KG1 (cell line): Measurements from ENCODE around the gene SCUBE2.
"Not testable (repeated sequence)": the region's sequence is repeated elsewhere in the genome, so short reads cannot be mapped to it uniquely, and the experiment has no call there.

ENCODE experiments used
- DNase-seq: peaks from one replicate; lab custom pipeline; 2025; lab: John Stamatoyannopoulos, UW

SCUBE2 gene

DNA sequence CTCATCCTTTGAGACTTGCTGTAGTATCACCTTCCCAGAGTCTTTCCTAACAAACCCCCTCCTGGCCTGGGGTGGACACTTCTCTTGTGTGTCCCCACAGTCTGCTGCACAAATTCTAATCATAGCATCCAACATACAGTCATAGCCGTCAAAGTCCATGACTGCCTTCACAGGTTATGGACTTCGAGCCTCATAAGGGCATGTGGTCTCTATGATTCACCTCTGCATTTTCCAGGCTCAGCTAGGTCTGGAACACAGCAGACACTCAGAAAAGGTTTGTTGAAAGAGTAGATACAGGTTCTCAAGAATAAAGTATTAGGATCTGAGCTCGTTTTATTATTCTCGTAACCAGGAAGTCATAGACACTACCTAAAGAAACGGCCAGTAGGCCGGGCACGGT is 13.2 kb upstream of the SCUBE2 start:
- no peak for DNase-seq

DNA sequence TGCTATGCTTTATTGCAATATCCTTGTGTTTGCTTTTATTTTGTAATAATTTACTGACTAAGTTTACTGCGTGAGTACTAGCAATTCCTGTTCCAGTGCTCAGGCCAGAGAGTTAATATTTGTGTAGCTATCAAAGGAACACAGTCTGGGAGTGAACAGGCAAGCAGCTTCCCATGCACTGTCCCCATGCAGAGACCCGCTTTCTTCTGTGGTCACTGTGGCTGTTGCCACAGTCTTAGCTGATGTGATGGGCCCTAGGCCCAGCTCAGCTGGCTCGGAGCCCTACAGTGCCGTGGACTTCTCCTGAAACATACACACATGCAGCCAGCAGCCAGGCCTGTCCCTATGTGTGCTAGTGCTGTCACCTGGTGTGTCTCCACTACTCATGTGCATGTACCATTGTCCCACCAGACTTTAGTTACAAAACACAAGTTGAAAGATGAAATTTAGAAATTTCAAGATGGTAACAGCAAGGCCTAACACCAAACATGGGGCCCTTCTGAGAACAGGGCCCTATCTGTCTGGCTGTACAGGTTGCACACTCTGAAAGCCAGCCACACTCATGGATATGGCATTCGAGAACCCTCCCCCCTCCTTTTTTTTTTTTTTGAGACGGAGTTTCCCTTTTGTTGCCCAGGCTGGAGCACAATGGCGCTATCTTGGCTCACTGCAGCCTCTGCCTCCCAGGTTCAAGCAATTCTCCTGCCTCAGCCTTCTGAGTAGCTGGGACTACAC is 12.3 kb upstream of the SCUBE2 start:
- no peak for DNase-seq

DNA sequence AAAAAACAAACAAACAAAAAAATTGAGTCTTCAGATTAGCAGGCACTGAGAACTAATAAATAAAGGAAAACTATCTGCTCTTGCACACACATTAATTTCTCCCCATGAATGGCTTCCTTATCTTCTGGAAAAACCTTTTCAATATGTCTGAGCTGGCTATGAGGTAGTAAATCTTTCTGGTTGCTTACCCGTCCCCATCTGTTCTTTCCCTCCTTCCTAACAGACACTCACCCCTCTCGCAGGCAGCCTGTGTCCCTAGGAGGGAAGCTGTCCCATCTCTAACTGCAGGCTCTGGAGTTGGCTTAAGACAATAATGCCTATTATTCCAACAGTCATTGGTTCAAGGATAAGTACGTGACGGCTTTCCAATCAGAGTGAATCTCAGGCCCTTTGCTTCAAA is 8.2 kb upstream of the SCUBE2 start:
- no peak for DNase-seq

DNA sequence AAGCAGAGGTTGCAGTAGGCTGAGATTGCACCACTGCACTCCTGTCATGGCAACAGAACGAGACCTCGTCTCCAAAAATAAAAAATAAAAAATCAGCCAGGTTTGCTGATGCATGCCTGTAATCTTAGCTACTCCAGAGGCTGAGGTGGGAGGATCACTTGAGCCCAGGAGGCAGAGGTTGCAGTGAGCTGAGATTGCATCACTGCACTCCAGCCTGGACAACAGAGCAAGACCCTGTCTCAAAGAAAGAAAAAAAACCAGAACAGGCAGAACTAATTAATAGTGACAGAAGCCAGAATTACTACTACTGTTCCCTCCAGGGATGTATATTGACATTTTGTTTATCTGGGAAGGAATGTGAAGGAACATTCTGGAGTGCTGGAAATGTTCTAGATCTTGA is 7.1 kb upstream of the SCUBE2 start:
- DNase-seq = not testable (repeated sequence)

DNA sequence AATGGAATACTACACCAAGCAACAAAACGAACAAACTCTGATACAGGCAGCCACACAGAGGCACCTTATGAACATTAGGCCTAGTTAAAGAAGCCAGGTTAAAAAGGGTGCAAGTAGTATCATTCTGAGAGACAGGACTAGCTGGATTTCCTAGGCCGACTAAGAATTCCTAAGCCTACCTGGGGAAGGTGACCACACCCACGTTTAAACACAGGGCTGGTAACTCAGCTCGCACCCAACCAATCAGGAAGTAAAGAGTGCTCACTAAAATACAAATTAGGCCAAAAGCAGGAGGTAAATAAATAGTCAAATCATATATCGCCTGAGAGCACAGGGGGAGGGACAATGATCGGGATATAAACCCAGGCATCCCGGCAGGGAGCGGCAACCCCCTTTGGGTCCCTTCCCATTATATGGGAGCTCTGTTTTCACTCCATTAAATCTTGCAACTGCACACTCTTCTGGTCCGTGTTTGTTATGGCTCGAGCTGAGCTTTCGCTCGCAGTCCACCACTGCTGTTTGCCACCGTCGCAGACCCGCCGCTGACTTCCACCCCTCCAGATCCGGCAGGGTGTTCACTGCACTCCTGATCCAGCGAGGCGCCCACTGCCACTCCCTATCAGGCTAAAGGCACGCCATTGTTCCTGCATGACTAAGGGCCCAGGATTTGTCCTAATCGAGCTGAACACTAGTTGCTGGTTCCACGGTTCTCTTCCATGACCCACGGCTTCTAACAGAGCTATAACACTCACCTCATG is 6.0 kb upstream of the SCUBE2 start:
- DNase-seq = not testable (repeated sequence)

DNA sequence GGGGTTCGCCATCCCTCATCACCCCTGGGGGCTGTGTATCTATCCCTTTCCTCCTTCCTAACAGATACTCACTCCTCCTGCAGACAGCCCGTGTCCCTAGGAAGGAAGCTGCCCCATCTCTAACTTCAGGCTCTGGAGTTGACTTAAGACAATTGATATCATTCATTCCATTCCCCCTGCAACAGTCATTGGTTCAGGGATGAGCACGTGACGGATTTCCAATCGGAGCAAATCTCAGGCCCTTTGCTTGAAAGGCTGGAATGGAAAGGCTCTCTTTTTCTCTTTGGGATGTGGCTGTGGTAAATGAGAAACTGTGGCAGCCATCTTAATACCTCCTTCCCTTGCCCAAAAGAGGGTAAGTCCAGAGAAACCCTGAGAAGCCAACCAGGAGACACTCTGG is 5.0 kb upstream of the SCUBE2 start:
- no peak for DNase-seq

DNA sequence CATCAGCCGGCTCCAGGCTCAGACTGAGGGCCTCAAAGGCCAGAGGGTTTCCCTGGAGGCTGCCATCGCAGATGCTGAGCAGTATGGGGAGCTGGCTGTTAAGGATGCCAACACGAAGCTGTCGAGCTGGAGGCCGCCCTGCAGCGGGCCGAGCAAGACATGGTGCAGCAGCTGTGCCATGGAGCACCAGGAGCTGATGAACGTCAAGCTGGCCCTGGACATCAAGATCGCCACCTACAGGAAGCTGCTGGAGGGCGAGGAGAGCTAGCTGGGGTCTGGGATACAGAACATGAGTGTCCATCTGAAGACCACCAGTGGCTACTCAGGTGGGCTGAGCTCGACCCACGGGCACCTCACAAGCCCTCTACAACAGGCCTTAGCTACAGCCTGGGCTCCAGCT is 4.0 kb upstream of the SCUBE2 start:
- no peak for DNase-seq

DNA sequence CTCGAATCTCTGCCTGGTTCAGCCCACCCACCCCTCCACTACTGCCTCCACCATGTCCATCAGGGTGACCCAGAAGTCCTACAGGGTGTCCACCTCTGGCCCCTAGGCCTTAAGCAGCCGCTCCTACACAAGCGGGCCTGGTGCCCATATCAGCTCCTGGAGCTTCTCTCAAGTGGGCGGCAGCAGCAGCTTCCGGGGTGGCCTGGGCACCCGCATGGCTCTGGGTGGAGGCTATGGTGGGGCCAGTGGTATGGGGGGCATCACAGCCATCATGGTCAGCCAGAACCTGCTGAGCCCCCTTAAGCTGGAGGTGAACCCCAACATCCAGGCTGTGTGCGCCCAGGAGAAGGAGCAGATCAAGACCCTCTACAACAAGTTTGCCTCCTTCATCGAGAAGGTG is 3.0 kb upstream of the SCUBE2 start:
- DNase-seq = no peak

DNA sequence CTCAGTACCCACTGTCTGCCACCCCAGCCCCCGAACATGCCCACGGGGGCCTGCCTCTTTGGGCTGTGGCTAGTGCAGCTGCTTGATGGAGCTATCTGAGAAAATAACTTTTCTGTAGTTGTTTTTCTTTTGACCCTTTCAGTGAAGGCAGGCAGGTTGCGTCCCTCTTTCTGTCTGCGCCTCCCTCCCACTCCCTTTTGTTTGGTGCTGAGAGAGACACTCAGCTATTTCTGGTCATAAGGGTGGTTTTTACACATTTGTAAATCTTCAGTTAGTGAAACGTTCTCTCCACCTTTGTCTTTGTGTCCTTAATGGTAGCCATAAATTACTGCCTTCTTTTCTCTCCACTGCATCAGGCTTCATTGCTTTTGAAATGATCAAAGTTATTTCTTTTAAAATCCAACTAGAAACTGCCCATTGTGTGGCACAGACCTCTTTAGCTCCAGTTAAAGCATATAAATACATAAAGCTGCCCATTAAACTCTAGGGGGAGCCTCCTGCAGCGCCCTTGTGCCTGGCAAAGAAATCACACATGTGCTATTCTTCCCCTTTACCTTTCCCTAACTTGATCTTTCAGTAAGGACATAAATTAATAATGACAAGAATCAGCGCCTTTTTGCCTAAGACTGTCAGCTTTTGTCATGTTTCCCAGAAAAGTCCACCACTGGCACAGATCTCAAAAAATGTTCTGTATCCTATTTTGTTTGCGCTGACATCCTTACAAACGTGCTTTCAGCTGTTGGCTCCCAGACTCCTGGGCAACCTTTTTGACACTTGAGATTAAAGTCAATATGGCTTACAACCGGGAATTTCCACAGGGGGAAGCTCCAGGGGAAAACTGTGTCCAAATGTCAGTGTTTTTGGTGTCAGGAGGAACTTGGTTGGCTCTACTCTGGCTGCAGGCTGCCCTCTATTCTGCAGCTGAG is 1.7 kb upstream of the SCUBE2 start:
- DNase-seq = no peak

DNA sequence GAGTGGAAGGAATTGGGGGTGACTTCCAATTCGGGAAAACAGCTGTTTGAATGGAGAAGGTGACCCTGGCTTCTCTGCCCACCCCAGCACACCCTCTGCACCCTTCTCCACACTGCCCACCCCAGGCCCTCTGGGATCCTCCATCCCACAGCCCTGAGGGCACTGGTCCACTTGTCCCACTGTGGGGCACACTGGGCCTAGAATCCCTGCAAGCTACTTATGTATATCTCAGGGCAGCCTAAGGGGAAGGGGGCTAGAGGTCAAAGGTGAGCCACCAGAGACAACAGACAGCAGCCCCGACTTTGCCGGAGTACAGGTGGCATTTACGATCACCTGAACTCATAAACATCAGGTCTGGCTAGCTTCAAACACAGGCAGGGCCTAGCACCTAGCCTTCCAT is 673 bp upstream of the SCUBE2 start:
- DNase-seq = no peak

DNA sequence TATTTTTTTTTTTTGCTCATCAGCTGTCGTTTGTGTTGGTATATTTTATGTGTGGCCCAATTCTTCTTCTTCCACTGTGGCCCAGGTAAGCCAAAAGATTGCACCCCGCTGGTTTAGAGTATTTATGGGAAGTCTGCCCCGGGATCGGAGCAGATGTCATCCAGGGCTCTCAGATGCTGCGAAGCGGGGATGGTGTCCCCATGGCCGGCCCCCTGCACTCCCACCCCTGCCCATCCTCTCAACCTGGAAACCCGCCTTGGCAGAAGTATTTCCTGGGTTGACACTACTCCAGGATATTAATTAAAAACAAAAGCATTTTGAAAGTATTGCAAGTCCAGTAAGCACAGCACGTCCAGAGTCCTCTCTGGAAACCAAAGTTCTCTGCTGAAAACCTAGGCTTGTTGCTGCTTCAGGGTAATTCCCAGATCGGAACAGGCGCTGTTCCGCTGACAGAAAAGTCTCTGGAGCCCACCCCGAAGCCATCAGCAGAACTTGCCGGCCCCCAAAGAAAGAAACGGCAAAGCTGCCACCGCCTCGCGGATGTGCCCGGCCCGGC is 833 bp downstream of the SCUBE2 start:
- DNase-seq = no peak

DNA sequence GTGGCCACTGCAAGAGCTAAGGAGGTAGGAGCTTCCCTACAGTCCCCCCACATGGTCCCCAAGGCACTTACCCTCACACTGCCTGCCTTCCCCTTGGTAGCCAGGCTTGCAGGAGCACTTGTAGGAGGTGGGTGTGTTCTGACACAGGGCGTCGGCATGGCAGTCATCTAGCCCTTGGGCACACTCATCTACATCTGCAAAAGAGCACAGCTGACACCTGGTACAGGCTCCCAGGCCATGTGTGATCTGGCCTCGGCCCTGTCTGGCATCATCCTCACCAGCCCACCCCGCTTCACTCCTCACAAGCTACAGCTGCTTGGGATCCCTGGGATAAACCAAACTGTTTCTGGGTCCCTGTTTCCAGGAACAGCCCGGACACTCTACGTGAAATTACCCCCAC is 1.8 kb downstream of the SCUBE2 start:
- DNase-seq = no peak

DNA sequence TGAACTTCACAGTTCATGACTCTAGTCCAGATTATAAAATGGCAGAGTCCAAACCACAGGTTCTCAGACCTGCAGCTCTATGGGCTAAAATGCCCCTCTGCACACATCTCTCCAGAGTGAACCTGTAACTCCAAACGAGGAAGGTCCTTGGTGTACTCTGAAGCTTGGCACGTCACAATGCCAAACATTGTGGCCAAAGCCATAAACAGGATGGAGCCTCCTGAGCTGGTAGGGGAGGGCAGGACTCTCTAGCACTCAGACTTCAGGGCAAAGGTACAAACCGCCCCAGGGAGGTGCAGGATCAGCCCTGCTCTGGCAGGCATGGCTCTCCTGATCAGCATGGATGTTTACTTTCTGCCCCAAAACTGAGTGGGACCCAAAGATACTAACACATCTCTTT is 2.3 kb downstream of the SCUBE2 start:
- no peak for DNase-seq

DNA sequence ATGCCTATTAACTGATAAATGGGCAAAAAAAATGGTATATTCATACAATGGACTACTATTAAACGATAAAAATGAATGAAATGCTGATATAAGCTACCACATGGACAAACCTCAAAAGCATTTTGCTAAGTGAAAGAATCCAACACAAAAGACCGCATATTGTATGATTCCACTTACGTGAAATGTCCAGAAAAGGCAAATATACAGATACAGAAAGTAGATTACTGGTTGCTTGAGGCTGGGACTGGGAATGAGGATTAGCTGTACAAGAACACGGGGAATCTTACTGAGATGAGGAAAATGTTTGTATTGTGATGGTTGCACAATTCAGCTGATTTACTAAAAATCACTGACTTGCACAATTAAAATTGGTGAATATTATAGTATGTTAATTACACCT is 8.8 kb downstream of the SCUBE2 start:
- no peak for DNase-seq

DNA sequence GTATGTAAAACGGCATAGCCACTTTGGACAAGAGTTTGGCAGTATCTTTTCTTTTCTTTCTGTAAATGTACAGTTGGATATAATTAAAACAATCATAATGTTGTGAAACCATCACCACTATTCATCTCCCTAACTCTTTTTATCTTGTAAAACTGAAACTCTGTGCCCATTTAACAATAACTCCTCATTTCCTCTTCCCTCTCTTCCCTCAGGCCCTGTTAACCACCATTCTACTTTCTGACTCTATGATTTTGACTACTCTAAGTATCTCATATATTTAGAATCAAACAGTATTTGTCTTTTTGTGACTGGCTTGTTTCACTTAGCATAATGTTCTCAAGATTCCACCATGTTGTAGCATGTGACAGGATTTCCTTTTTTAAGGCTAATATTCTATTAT is 10.2 kb downstream of the SCUBE2 start:
- DNase-seq = no peak

DNA sequence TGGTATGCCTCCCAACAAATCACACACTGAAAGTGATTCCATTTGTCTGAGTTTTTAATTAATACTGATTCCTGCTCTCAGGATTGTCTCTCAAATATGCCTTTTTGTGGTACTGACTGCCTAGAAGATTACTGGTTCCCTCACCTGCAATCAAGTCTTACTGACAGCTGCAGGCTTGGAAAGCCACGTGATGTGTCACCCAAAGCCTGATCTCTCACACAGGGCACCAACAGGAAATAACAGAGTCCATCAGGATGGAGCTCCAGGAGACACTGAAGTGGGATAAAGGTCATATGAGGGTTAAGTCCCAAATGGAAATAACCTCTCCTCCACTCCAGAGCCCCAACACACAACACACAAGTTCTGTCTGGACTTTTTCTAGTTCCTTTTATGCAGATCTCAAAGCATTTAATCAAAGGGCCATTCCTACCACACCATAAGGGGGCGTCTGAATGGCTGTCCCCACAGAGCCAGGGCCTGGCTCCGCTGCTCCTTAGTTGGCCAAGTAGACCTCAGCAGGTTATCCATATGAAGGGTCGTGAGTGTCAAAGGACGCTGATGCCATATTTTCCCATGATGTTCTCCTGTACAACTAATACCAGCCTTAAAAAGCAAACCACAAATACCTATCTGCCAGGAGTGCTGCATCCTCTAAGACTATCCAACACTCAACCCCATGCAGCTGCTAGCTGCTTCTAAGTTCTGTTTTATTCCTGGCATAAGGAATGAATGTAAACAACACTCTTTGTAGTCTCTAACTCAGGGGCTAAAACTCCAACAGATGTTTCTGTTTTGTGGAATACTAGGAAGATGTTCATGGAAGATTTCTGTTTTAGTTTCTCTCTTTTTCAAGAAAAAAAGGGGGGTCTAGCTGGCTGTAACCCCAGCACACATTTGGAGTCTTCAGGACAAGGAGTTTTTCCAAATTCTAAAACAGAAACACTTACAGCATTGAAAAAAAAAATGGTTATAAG is 13.0 kb downstream of the SCUBE2 start:
- no peak for DNase-seq

DNA sequence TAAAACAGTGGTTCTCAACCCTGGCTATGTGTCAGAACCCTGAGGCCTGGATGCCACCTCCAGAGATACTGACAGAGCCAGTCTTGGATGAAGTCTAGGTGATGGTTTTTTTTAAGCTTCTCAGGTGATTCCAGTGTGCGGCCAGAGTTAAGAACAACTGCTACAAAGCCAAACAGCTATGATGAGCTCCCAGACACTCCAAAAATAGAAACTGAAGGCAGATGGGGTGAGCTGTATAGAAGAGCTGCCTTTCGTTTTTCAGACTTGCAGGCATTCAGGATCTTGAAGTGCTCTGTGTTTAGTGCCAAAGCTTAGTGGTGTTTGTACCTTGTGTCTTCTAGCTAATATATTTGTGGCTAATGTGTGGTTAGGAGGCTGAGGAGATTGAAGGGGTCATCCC is 14.2 kb downstream of the SCUBE2 start:
- no peak for DNase-seq

DNA sequence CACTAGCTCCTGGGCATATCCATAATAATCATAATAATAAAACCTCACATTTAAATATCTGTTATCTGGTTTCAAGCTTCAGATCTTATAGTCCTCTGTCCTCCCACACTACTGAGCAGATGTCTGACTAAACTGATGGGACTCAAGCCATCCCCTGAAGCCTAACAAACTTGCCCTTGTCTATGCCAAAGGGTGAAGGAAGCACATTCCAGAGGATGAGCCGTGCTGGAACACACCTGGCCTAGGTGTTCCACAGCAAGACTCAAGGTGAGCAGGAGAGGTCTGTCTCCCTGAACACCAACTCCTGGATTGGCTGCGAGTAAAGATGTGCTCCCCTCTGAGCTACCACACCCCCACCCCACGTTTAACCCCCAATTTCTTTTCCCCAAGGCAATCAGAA is 14.7 kb downstream of the SCUBE2 start:
- no peak for DNase-seq

DNA sequence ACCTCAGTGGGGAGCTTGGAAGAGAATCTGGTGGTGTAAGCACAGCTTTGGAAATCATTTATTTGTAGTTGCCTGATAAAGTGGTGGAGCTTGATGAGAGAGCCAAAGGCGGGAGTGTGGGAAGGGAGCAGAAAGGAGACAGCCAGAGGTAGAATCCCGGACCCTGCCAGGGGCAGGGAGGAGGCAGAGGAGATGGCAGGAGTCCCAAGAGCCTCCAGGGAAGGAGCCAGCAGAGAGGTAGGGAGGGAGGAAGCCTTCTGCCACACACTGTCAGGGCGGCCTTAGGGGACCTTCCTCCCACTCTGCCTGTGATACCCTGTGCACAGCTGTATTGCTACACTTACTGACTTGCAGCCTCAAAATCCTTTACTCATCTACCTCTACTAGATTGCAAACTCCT is 15.4 kb downstream of the SCUBE2 start:
- no peak for DNase-seq

DNA sequence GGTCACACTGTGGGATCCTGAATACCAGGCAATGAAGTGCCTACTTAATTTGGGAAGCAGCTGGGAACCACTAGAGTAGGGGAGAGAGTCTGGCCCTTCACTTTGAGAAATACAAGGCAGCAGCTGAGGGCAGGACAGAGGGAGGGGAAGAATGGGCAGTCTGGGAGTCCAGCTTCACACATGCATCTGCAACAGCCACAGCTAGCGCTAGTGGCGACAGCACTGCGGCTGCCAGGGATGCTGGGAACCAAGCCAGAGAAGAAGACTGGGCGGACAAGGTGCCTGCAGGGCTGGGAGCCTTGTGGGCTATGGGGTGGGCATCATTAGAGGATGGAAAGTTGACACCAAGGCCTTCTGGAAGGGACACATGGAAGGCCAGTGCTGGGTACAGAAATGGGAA is 15.8 kb downstream of the SCUBE2 start:
- no peak for DNase-seq

DNA sequence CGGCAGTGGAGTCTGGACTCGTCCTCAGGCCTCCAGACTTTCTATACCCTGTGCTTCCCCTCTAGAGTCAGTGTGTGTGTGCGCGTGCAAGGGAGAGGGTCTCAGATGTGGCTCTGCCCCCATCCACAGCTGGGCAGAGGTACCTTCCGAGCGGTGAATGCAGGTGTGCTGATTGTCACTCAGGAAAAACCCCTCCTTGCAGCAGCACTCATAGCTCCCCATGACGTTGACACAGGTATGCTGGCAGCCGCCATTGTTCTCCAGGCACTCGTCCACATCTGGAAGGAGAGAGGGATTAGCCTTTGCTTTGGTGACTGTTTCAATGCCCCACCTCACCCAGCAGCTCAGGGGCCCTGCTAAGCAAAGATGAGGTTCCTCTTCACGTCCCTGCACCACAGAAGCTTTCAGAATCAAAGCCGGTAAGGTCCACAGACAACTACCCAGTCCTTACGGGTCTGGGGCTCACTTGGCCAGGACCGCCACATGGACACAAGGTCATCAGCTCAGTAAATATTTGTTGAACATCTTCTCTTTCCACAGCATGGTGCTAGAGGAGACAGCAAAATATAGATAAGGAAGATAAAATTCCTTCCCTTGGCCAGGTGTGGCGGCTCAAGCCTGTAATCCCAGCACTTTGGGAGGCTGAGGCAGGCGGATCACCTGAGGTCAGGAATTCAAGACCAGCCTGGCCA is 16.9 kb downstream of the SCUBE2 start:
- no peak for DNase-seq
